ENCODE measurements around the gene ATXN7.

Gene ATXN7

GRCh38 chr3:64010199-64010598 is 146.5 kb downstream of the ATXN7 start:
- TF ChIP-seq, protein P1, sequence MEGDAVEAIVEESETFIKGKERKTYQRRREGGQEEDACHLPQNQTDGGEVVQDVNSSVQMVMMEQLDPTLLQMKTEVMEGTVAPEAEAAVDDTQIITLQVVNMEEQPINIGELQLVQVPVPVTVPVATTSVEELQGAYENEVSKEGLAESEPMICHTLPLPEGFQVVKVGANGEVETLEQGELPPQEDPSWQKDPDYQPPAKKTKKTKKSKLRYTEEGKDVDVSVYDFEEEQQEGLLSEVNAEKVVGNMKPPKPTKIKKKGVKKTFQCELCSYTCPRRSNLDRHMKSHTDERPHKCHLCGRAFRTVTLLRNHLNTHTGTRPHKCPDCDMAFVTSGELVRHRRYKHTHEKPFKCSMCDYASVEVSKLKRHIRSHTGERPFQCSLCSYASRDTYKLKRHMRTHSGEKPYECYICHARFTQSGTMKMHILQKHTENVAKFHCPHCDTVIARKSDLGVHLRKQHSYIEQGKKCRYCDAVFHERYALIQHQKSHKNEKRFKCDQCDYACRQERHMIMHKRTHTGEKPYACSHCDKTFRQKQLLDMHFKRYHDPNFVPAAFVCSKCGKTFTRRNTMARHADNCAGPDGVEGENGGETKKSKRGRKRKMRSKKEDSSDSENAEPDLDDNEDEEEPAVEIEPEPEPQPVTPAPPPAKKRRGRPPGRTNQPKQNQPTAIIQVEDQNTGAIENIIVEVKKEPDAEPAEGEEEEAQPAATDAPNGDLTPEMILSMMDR (IDR thresholded peaks at IDR 0.05; ENCODE audit: insufficient read depth, low read length, poor library complexity, severe bottlenecking) = no peak

DNA sequence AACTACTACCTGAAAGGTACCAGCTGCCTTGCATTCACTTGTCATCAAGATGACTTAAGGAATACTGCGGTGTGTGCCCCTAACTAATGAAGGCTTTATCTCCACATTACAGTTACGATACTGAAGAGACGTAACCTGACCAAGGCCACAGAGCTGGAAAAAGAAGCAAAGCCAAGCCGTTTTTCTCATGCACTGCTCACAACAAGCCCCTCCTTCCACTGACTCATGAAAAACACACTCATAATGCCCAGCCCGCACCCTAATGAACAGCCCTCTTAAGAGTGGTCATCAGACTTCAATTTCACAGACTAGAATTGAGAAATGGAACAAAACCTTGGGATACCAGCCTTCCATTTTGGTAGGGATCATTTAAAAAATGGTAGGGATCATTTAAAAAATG is 148.0 kb downstream of the ATXN7 start:
- peaks cover 17% of the 10 kb centered on the region for H3K36me3 ChIP-seq (ENCODE audit: control insufficient read depth, insufficient read depth, low read length)
- DNase-seq (ENCODE audit: extremely low read depth, insufficient read length) = no peak
- H3K4me3 ChIP-seq (replicated peaks; ENCODE audit: low read depth, low read length) = no peak overlapping the region
- TF ChIP-seq, protein P1 (IDR thresholded peaks at IDR 0.05; ENCODE audit: insufficient read depth, low read length, poor library complexity, severe bottlenecking) = no peak
- no peaks in the 10 kb centered on the region for H3K27me3 ChIP-seq (replicated peaks; ENCODE audit: control insufficient read depth, insufficient read depth, low read length)

More at GRCh38 chr3:64010199-64010598, 146.5 kb downstream of the ATXN7 start:
- Histone ChIP-seq H3K27me3 (replicated peaks; ENCODE audit: control insufficient read depth, insufficient read depth, low read length) (no peaks in the 10 kb centered on the region), H3K4me3 (replicated peaks; ENCODE audit: low read depth, low read length) (no peak overlapping the region), H3K36me3 (ENCODE audit: control insufficient read depth, insufficient read depth, low read length) (peaks cover 20% of the 10 kb centered on the region)
- no peak for DNase-seq (ENCODE audit: extremely low read depth, insufficient read length)

DNA sequence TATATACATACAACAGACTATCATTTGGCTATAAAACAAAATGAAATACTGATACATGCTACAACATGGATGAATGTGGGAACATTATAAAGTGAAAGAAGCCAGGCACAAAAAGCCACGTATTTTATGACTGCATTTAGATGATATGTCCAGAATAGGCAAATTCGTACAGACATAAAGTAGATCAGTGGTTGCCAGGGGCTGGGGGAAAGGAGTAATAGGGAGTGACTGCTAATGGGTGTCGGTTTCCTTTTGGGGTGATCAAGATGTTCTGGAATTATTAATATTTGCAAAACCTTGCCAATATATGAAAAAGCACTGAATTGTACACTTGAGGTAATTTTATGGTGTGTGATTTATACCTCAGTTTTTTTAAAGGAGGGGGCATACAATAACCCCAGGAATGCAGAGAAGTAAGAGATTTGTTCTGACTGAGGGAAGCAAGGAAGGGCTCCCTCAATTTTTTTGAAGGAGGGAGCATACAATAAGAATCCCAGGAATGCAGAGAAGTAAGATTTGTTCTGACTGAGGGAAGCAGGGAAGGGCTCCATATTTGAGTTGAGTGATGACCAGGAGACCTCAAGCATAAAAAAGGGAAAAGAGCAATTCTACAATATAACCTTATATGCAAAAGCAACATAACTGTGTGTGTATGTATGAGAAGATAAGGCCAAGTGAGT is 153.4 kb downstream of the ATXN7 start:
- Histone ChIP-seq H3K4me3 (replicated peaks; ENCODE audit: low read depth, low read length) (no peak overlapping the region), H3K36me3 (ENCODE audit: control insufficient read depth, insufficient read depth, low read length) (peaks cover 13% of the 10 kb centered on the region), H3K27me3 (replicated peaks; ENCODE audit: control insufficient read depth, insufficient read depth, low read length) (no peaks in the 10 kb centered on the region)
- TF ChIP-seq, protein P1 (IDR thresholded peaks at IDR 0.05; ENCODE audit: insufficient read depth, low read length, poor library complexity, severe bottlenecking) = no peak
- DNase-seq (ENCODE audit: extremely low read depth, insufficient read length) = no peak

GRCh38 chr3:64019271-64019670 is 155.6 kb downstream of the ATXN7 start:
- TF ChIP-seq, protein P1 (IDR thresholded peaks at IDR 0.05; ENCODE audit: insufficient read depth, low read length, poor library complexity, severe bottlenecking) = no peak
- Histone ChIP-seq H3K36me3 (ENCODE audit: control insufficient read depth, insufficient read depth, low read length) (peaks cover 8% of the 10 kb centered on the region), H3K27me3 (replicated peaks; ENCODE audit: control insufficient read depth, insufficient read depth, low read length) (no peaks in the 10 kb centered on the region), H3K4me3 (replicated peaks; ENCODE audit: low read depth, low read length) (no peak overlapping the region)
- DNase-seq (ENCODE audit: extremely low read depth, insufficient read length) = no peak

DNA sequence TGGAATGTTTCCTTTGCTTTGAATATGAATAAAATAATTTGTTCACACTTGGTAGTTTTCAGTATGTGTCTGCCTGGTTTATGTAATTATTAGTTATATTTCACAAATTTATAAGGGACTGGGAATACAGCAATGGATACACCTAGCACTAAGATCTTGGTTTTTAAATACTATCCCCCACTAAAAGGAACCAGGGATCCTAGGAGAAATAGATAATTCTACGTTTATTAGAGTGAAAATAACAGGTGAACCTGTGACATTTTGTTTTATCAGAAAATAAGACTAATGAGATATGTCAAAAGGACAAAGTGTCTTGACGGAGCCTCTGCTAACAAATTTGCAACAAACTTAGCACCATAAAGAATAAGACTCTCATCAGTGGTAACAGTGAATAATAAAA is 156.2 kb downstream of the ATXN7 start:
- DNase-seq (ENCODE audit: extremely low read depth, insufficient read length) = no peak
- H3K27me3 ChIP-seq (replicated peaks; ENCODE audit: control insufficient read depth, insufficient read depth, low read length) = no peaks in the 10 kb centered on the region
- TF ChIP-seq, protein P1 (IDR thresholded peaks at IDR 0.05; ENCODE audit: insufficient read depth, low read length, poor library complexity, severe bottlenecking) = no peak
- H3K4me3 ChIP-seq (replicated peaks; ENCODE audit: low read depth, low read length) = no peak overlapping the region
- H3K36me3 ChIP-seq (ENCODE audit: control insufficient read depth, insufficient read depth, low read length) = peaks cover 4% of the 10 kb centered on the region

- DNase-seq (ENCODE audit: extremely low read depth, insufficient read length) = no peak
- peaks cover 4% of the 10 kb centered on the region for H3K36me3 ChIP-seq (ENCODE audit: control insufficient read depth, insufficient read depth, low read length)
- no peaks in the 10 kb centered on the region for H3K27me3 ChIP-seq (replicated peaks; ENCODE audit: control insufficient read depth, insufficient read depth, low read length)
- TF ChIP-seq, protein P1 (IDR thresholded peaks at IDR 0.05; ENCODE audit: insufficient read depth, low read length, poor library complexity, severe bottlenecking) = no peak
- peak overlapping the region; percentile 99 for H3K4me3 ChIP-seq (replicated peaks; ENCODE audit: low read depth, low read length)
Observed at GRCh38 chr3:64021922-64022321, 158.3 kb downstream of the ATXN7 start.

All from GM06990 (cell line).